HepG2 (cell line): ENCODE results near the gene KIAA0825. TPM values are rescaled to one million over a fixed set of nuclear protein-coding genes. Genes with fewer than 3 reads are reported as not detected.

ENCODE experiments used
- ATAC-seq: fragments of 200-7000 bp; cut with Tn5 transposase; 3 replicates; pipeline ENCODE4 v1.9.1; 2020; ENCODE audit warnings: mild to moderate bottlenecking, moderate library complexity
- BruUV-seq: library from RNA; stranded (reverse); fragments of 400-500 nt; replicated peaks from 2 replicates; lab custom pipeline; 2021; lab: Mats Ljungman, UMichigan
- CTCF ChIA-PET: fragments of 300-600 bp; formaldehyde crosslinking; extraction: SDS; loops from one replicate; lab custom pipeline; 2021; ENCODE audit warnings: low total read pairs, inconsistent platforms, low intra/inter-chr PET ratio; lab: Yijun Ruan, JAX
- POLR2A ChIA-PET: fragments of 350-600 bp; sonication (Branson Sonifier 250); formaldehyde crosslinking; loops from one replicate; lab custom pipeline; 2020; ENCODE audit warnings: antibody characterized with exemption, inconsistent platforms; lab: Yijun Ruan, JAX
- DNase-seq: peaks from one replicate; pipeline ENCODE4 v3.0.0-alpha.2; 2015; ENCODE audit warnings: low spot score
- FAIRE-seq: peaks from 3 replicates; lab custom pipeline; 2011; peaks lifted over from hg19 to GRCh38; lab: Jason Lieb, UNC
- H2AFZ ChIP-seq: one replicate; pipeline ENCODE4 v1.6.1; 2011; ENCODE audit warnings: low read length, inconsistent platforms
- H3K27ac ChIP-seq: fragments of 300-600 bp; 3 replicates; pipeline ENCODE4 v1.8.0; 2011; ENCODE audit warnings: mixed run types, mild to moderate bottlenecking, mixed read lengths, low read length, inconsistent platforms; ENCODE audit not compliant: insufficient read depth; ENCODE audit errors: extremely low read length
- H3K27me3 ChIP-seq, 2 experiments: fragments of 200-600 bp in 1 of 2; 2 replicates in 1 of 2; 3 replicates in 1 of 2; pipeline versions ENCODE4 v1.6.0 to v1.8.0; 2011; ENCODE audit warnings: low read length in 2 of 2, mild to moderate bottlenecking in 2 of 2, moderate library complexity in 2 of 2, inconsistent platforms in 1 of 2; ENCODE audit not compliant: insufficient read depth in 2 of 2, control insufficient read depth in 1 of 2
- H3K36me3 ChIP-seq, 2 experiments: fragments of 200-600 bp in 1 of 2; replicated peaks in 1 of 2; 2 replicates in 1 of 2; 3 replicates in 1 of 2; pipeline versions ENCODE4 v1.5.1 to v1.8.0; 2011; ENCODE audit warnings: low read length in 2 of 2, inconsistent platforms in 1 of 2; ENCODE audit not compliant: insufficient read depth in 2 of 2, control insufficient read depth in 1 of 2
- H3K4me1 ChIP-seq: 2 replicates; pipeline ENCODE4 v1.5.1; 2012; ENCODE audit warnings: low read length, inconsistent platforms; ENCODE audit not compliant: insufficient read depth
- H3K4me2 ChIP-seq: 2 replicates; pipeline ENCODE4 v1.6.0; 2011; ENCODE audit warnings: low read depth, low read length, inconsistent platforms
- H3K4me3 ChIP-seq, 3 experiments: fragments of 200-600 bp in 1 of 3; sonication (generic), shearing (Covaris generic) in 1 of 3; replicated peaks in 1 of 3; 2 replicates each; pipeline ENCODE4 v1.5.1; 2011 to 2016; ENCODE audit warnings: low read length in 3 of 3, inconsistent platforms in 2 of 3, low read depth in 2 of 3, mild to moderate bottlenecking in 2 of 3, control low read depth in 1 of 3, mixed read lengths in 1 of 3; ENCODE audit not compliant: insufficient read depth in 1 of 3
- H3K79me2 ChIP-seq: one replicate; pipeline ENCODE4 v1.6.1; 2011; ENCODE audit warnings: low read length, inconsistent platforms; ENCODE audit not compliant: insufficient read depth
- H3K9ac ChIP-seq: 2 replicates; pipeline ENCODE4 v1.6.0; 2011; ENCODE audit warnings: mild to moderate bottlenecking, low read depth, low read length, inconsistent platforms; ENCODE audit not compliant: insufficient read depth
- H3K9me3 ChIP-seq: 2 replicates; pipeline ENCODE4 v1.5.1; 2012; ENCODE audit warnings: mild to moderate bottlenecking, low read length
- H4K20me1 ChIP-seq: 2 replicates; pipeline ENCODE4 v1.6.0; 2011; ENCODE audit warnings: inconsistent platforms, mild to moderate bottlenecking, low read length, moderate library complexity; ENCODE audit not compliant: insufficient read depth
- CHD4 ChIP-seq: fragments of 200-600 bp; sonication (generic); IDR thresholded peaks from 2 replicates; pipeline ENCODE4 v1.7.0; 2017; ENCODE audit warnings: mild to moderate bottlenecking, low read length, borderline replicate concordance
- ETV5 ChIP-seq: IDR thresholded peaks from 2 replicates; pipeline ENCODE4 v1.6.1; 2018; ENCODE audit warnings: missing biosample characterization, missing genetic modification reagents, inconsistent platforms, borderline replicate concordance
- KLF9 ChIP-seq: IDR thresholded peaks from 2 replicates; pipeline ENCODE4 v1.6.1; 2016; ENCODE audit warnings: low read depth
- NFE2L1 ChIP-seq: sonication (generic); formaldehyde crosslinking; IDR thresholded peaks from 2 replicates; pipeline ENCODE4 v1.4.0; 2020; ENCODE audit warnings: missing genetic modification reagents, mild to moderate bottlenecking, borderline replicate concordance
- NR2F1 ChIP-seq, 2 experiments: fragments of 450-650 bp in 1 of 2; formaldehyde crosslinking in 1 of 2; IDR thresholded peaks; 2 replicates each; pipeline versions ENCODE4 v1.5.0 to v1.6.1; 2016 to 2020; ENCODE audit warnings: mild to moderate bottlenecking in 1 of 2, missing compliant biosample characterization in 1 of 2, missing genetic modification reagents in 1 of 2, moderate library complexity in 1 of 2
- RNF219 ChIP-seq: sonication (generic); formaldehyde crosslinking; IDR thresholded peaks from 2 replicates; pipeline ENCODE4 v1.5.0; 2020; ENCODE audit warnings: mild to moderate bottlenecking, missing genetic modification reagents
- SALL2 ChIP-seq: sonication (generic); formaldehyde crosslinking; IDR thresholded peaks from 2 replicates; pipeline ENCODE4 v1.8.1; 2023; ENCODE audit warnings: mild to moderate bottlenecking, missing genetic modification reagents, inconsistent platforms
- SNAPC5 ChIP-seq: sonication (generic); formaldehyde crosslinking; IDR thresholded peaks from 2 replicates; pipeline ENCODE4 v1.8.1; 2023; ENCODE audit warnings: mild to moderate bottlenecking, missing genetic modification reagents, borderline replicate concordance
- ZC3H4 ChIP-seq: sonication (generic); formaldehyde crosslinking; IDR thresholded peaks from 2 replicates; pipeline ENCODE4 v1.4.0; 2020; ENCODE audit warnings: missing genetic modification reagents, borderline replicate concordance
- ZNF20 ChIP-seq: sonication (generic); formaldehyde crosslinking; IDR thresholded peaks from 2 replicates; pipeline ENCODE4 v1.4.0; 2020; ENCODE audit warnings: mild to moderate bottlenecking, moderate library complexity, missing genetic modification reagents
- ZNF276 ChIP-seq: sonication (generic); formaldehyde crosslinking; IDR thresholded peaks from 2 replicates; pipeline ENCODE4 v1.4.0; 2020; ENCODE audit warnings: mild to moderate bottlenecking, low read depth, missing genetic modification reagents
- ZNF382 ChIP-seq: sonication (generic); formaldehyde crosslinking; IDR thresholded peaks from 2 replicates; pipeline ENCODE4 v1.5.0; 2020; ENCODE audit warnings: missing genetic modification reagents, mild to moderate bottlenecking, borderline replicate concordance
- ZNF556 ChIP-seq: sonication (generic); formaldehyde crosslinking; IDR thresholded peaks from 2 replicates; pipeline ENCODE4 v1.4.0; 2020; ENCODE audit warnings: mild to moderate bottlenecking, missing genetic modification reagents, borderline replicate concordance
- ZNF709 ChIP-seq: sonication (generic); formaldehyde crosslinking; IDR thresholded peaks from 2 replicates; pipeline ENCODE4 v1.5.0; 2020; ENCODE audit warnings: mild to moderate bottlenecking, missing genetic modification reagents
- ZNF775 ChIP-seq: sonication (generic); formaldehyde crosslinking; IDR thresholded peaks from 2 replicates; pipeline ENCODE4 v1.4.0; 2020; ENCODE audit warnings: missing genetic modification reagents, mild to moderate bottlenecking, moderate library complexity, borderline replicate concordance
- WGBS: methylation state at CpG from one replicate; pipeline ENCODE4 v1.1.6; 2017; ENCODE audit warnings: low lambda C conversion rate; 5-methylcytosine and 5-hydroxymethylcytosine counted together
- in situ Hi-C: cut with HindIII; loops from 2 replicates; pipeline ENCODE4 v1.10.0; 2017; ENCODE audit warnings: low pct_unique_long_range_greater_than_20kb; ENCODE audit not compliant: extremely low pct_ligation_motif_present
- intact Hi-C: fragments of 100-400 bp; cut with micrococcal nuclease; formaldehyde crosslinking; loops from one replicate; pipeline ENCODE4 v1.10.0; 2022; ENCODE audit not compliant: unreplicated experiment
- polyA plus RNA-seq, 8 experiments: library from polyadenylated mRNA; depleted of rRNA in 3 of 8; stranded (reverse) in 7 of 8; unstranded in 1 of 8; fragments of >200 nt; fragmentation: Illumina TruSeq in 4 of 8; extraction: Trizol in 4 of 8; gene quantifications; 2 replicates each; pipeline versions ENCODE4 v1.2.1 to v1.2.3, GENCODE V29; 2011 to 2016; ENCODE audit warnings: low read depth in 4 of 8, missing spikeins in 1 of 8, mixed read lengths in 1 of 8; ENCODE audit not compliant: insufficient read depth in 1 of 8
- total RNA-seq, 5 experiments: library from RNA; depleted of rRNA; stranded (reverse); fragments of >200 nt; fragmentation: Illumina TruSeq; extraction: Trizol; gene quantifications; 2 replicates each; pipeline ENCODE4 v1.2.3, GENCODE V29; 2016; ENCODE audit warnings: low read depth in 1 of 5
- TF ChIP-seq, protein P1 (sequence below): sonication (generic); formaldehyde crosslinking; IDR thresholded peaks from 2 replicates; pipeline ENCODE4 v1.5.0; 2020; ENCODE audit warnings: mild to moderate bottlenecking, low read depth, missing genetic modification reagents, borderline replicate concordance
- TF ChIP-seq, protein P2 (sequence below): sonication (generic); formaldehyde crosslinking; IDR thresholded peaks from 2 replicates; pipeline ENCODE4 v1.5.1; 2020; ENCODE audit warnings: mild to moderate bottlenecking, missing genetic modification reagents, borderline replicate concordance
- TF ChIP-seq, protein P3 (sequence below): sonication (generic); formaldehyde crosslinking; IDR thresholded peaks from 2 replicates; pipeline ENCODE4 v1.5.0; 2020; ENCODE audit warnings: missing genetic modification reagents

Gene KIAA0825
- total and polyA plus RNA-seq, 2 of the 13 experiments (the other 11 are each of a cell fraction or from before 2014, with no cell fraction given), result 0.05 to 0.51 TPM

DNA sequence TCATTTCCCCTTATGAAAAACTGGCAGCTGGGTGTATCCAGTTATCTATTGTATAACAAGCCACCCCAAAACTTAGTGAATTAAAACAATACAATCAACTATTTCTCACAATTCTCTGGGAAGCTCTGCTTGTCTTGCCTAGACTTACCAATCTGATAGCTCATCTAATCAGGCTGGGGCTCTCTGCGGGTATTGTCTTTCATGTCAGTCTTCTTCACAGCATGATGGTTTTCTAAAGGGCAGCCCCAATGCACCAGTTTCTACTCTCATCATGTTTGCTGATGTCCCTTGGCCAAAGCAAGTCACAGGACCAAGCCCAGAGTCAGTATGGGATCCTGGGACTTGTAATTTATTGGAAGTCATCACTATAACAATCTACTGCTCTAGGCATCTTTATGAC, 433.5 kb downstream of the KIAA0825 start:
- no peak overlapping the region for H3K9ac ChIP-seq
- POLR2A ChIA-PET, result no interaction called here
- WGBS, result 10% methylated on average over 1 of the region's 1 CpG
- H2AFZ ChIP-seq, result no peak overlapping the region
- CTCF ChIA-PET, result no interaction called here
- no peaks in the 10 kb centered on the region for H4K20me1 ChIP-seq
- FAIRE-seq (no peak), ATAC-seq (no peak), DNase-seq (no peak)
- H3K4me3 ChIP-seq, result no peak overlapping the region
- no peaks in the 10 kb centered on the region for H3K36me3 ChIP-seq
- intact Hi-C loops, result no loop called here
- H3K9me3 ChIP-seq, result no peaks in the 10 kb centered on the region
- H3K4me2 ChIP-seq, result no peak overlapping the region
- TF ChIP-seq, protein P1, sequence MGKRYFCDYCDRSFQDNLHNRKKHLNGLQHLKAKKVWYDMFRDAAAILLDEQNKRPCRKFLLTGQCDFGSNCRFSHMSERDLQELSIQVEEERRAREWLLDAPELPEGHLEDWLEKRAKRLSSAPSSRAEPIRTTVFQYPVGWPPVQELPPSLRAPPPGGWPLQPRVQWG, result no peak
- TF ChIP-seq RNF219 (CRISPR knock-in tag), result no peak
- TF ChIP-seq ZNF276 (CRISPR knock-in tag), result no peak
- no peak for TF ChIP-seq NR2F1 (CRISPR knock-in tag; IDR thresholded peaks at IDR 0.05)
- no peak for TF ChIP-seq ZNF20 (CRISPR knock-in tag)
- no peak for TF ChIP-seq ZNF382 (CRISPR knock-in tag)
- no peak for TF ChIP-seq SNAPC5 (CRISPR knock-in tag)
- TF ChIP-seq, protein P2, sequence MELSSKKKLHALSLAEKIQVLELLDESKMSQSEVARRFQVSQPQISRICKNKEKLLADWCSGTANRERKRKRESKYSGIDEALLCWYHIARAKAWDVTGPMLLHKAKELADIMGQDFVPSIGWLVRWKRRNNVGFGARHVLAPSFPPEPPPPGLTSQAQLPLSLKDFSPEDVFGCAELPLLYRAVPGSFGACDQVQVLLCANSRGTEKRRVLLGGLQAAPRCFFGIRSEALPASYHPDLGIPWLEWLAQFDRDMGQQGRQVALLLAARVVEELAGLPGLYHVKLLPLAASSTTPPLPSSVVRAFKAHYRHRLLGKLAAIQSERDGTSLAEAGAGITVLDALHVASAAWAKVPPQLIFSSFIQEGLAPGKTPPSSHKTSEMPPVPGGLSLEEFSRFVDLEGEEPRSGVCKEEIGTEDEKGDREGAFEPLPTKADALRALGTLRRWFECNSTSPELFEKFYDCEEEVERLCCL (CRISPR knock-in tag), result no peak
- TF ChIP-seq SALL2 (CRISPR knock-in tag), result no peak
- TF ChIP-seq CHD4, result no peak
- no peak for TF ChIP-seq ETV5 (CRISPR knock-in tag)
- TF ChIP-seq ZNF556 (CRISPR knock-in tag), result no peak
- TF ChIP-seq NFE2L1 (CRISPR knock-in tag), result no peak
- no peak for TF ChIP-seq ZC3H4 (CRISPR knock-in tag)
- TF ChIP-seq, protein P3, sequence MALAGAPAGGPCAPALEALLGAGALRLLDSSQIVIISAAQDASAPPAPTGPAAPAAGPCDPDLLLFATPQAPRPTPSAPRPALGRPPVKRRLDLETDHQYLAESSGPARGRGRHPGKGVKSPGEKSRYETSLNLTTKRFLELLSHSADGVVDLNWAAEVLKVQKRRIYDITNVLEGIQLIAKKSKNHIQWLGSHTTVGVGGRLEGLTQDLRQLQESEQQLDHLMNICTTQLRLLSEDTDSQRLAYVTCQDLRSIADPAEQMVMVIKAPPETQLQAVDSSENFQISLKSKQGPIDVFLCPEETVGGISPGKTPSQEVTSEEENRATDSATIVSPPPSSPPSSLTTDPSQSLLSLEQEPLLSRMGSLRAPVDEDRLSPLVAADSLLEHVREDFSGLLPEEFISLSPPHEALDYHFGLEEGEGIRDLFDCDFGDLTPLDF (CRISPR knock-in tag), result no peak
- no peak for TF ChIP-seq ZNF775 (CRISPR knock-in tag)
- TF ChIP-seq KLF9 (CRISPR knock-in tag), result no peak
- no peak for TF ChIP-seq ZNF709 (CRISPR knock-in tag)
- TF ChIP-seq, all 625 proteins: peak for 0
- no peaks in the 10 kb centered on the region for H3K79me2 ChIP-seq
- no peaks in the 10 kb centered on the region for H3K4me1 ChIP-seq
- no TSS peak for BruUV-seq
- H3K27me3 ChIP-seq, result no peaks in the 10 kb centered on the region
- in situ Hi-C loops, result no loop called here
- no peak overlapping the region for H3K27ac ChIP-seq
